ENCODE measurements around the gene AMMECR1.

The AMMECR1 gene

DNA sequence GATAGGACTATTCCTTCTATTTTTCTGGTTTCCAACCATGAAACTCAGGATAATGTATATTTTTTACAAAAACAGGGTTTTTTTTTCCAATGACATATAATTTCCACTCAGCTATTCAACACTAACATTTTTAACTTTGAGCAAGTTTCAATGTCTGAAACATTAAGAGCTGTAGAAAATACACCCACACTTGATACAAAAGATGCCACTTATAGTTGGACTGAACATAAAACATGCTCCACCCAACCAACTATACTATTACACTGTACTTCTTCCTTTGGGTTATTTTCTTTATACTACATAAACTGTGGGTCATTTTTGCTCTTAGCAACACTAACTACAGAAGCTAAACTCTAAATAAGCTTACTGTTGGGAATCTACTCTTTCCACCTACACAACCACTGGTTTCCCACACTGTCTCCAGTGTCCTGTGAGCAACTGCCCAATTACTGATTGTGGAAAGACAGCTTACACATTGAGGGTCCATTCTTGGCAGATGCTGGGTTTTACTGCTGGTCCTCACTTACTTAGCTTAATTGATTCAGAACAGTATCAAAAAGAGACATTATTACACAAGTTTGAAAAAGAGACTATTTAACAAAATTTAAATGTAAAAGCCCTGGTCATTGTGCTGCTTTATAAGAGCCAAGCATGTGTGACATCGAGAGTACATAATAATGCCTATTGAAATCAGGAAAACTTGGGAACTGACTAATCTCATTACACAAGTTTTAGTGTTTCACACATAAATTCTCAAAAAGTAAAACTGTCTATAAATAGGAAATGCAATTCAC, 6.3 kb downstream of the AMMECR1 start:
- H3K4me3 ChIP-seq (ENCODE audit: low read length): no peak overlapping the region
- TF ChIP-seq, protein P1, sequence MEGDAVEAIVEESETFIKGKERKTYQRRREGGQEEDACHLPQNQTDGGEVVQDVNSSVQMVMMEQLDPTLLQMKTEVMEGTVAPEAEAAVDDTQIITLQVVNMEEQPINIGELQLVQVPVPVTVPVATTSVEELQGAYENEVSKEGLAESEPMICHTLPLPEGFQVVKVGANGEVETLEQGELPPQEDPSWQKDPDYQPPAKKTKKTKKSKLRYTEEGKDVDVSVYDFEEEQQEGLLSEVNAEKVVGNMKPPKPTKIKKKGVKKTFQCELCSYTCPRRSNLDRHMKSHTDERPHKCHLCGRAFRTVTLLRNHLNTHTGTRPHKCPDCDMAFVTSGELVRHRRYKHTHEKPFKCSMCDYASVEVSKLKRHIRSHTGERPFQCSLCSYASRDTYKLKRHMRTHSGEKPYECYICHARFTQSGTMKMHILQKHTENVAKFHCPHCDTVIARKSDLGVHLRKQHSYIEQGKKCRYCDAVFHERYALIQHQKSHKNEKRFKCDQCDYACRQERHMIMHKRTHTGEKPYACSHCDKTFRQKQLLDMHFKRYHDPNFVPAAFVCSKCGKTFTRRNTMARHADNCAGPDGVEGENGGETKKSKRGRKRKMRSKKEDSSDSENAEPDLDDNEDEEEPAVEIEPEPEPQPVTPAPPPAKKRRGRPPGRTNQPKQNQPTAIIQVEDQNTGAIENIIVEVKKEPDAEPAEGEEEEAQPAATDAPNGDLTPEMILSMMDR (conservative IDR thresholded peaks at IDR 0.05; ENCODE audit: low read depth, low read length): no peak
- DNase-seq (ENCODE audit: low read depth): no peak

DNA sequence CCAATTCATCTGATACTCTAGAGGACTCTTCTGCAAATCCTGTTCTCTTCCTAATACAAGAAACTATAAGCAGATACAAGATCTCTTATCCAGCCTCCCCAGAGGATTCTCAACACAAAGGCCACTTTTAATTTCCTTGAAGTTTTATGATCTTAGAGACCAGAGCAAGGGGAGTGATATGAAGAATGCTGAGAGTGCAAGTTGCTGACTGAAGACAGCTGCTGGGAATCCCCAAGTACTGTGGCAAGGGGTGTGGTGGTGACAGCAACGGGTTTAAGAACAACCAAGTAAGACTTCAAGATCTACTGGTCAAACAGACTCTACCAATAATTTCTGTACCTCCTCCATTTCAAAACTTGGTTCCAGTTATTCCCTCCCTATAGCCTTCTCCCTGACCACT, 7.0 kb downstream of the AMMECR1 start:
- TF ChIP-seq, protein P1 (conservative IDR thresholded peaks at IDR 0.05; ENCODE audit: low read depth, low read length): no peak
- no peak for DNase-seq (ENCODE audit: low read depth)
- H3K4me3 ChIP-seq (ENCODE audit: low read length): no peak overlapping the region

DNA sequence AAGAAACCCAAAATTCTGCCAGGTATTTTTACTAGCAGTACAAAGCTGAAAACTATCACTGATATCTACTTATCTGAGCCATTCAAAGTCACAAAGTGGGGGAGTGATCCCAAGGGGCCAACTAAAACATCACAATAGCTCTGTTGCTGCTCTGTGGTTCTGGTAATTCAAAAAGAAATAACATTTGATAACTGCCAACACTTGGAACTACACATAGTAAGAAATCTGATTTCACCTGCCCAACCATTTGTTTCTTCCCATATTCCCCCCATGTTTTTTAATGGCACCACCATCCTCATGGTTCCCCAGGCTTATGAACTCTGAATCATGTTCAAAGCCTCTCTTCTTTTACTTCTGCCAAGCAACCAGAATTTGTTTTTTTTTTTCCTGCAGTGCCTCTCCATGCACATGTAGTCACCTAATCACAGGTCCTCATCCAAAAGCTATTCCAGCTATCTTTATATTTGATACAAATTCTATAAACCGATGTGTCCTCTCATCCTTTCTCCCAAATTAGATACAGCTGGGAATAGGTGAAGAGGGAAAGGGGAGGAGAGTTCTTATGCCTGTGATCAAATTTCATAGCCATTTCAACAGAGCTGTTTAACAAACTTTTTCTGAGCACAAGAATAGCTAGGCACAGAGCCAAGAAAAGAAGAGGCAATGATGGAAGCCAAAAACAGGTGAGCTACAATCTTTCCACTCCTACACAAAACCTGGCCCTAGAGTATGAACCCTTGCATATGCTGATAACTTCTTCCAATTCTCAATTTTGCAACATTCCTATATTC, 7.7 kb downstream of the AMMECR1 start:
- no peak for DNase-seq (ENCODE audit: low read depth)
- H3K4me3 ChIP-seq (ENCODE audit: low read length): no peak overlapping the region
- TF ChIP-seq, protein P1 (conservative IDR thresholded peaks at IDR 0.05; ENCODE audit: low read depth, low read length): no peak

DNA sequence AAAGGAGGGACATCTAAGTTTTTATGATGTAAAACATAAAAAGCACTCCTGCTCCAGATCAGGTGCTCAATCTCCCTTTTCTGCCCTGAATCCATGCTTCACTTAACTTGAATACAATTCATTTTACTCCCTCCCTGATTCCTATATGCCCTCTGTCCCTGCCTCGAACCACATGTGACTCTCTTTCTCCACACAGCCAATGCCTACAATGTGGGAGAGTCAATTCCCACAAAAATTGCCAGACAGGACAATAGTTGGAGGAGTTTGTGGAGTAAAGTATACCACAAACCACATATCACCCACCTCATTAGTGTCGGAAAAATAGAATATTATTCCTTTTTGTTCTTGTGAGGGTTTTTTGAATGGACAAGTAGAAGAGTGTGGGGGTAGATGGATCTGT, 9.7 kb downstream of the AMMECR1 start:
- no peak overlapping the region for H3K4me3 ChIP-seq (ENCODE audit: low read length)
- TF ChIP-seq, protein P1 (conservative IDR thresholded peaks at IDR 0.05; ENCODE audit: low read depth, low read length): no peak
- DNase-seq (ENCODE audit: low read depth): no peak

DNA sequence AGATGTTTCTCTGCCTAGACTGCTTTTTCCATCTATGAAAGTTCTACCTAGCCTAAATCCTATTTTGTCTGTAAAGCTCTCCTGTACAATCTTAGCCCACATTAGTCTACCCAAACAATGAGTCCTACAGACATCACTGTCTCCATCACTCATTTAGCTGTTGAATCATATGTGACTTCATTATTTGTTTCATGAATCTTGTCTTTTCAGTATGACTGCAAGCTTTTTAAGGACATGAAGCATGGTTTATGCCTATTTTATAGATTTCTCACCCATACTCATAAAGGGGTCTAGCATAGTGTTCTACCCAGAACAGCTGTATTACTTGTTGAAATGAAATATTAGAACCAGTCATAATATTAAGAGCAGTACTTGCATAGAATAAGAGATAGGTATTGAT, 13.0 kb downstream of the AMMECR1 start:
- TF ChIP-seq, protein P1 (conservative IDR thresholded peaks at IDR 0.05; ENCODE audit: low read depth, low read length): no peak
- DNase-seq (ENCODE audit: low read depth): no peak
- H3K4me3 ChIP-seq (ENCODE audit: low read length): no peak overlapping the region

DNA sequence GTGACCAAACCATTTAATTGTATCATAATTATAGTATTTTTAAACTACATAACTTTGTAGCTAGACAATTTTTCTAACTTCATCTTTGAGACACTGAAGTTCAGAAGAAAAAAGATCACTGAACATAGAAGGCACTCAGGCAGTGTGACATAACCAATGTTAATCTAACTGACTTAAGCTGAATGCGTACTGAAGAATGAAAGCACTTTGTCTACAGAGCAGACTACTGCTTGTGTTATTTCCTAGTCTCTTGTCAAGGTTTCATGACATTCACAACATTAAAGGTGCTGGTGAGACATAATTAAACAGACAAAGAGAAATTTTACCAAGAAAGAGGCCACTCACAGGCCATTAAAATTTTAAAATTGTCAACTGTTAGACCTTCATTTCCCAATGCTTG, 13.5 kb downstream of the AMMECR1 start:
- TF ChIP-seq, protein P1 (conservative IDR thresholded peaks at IDR 0.05; ENCODE audit: low read depth, low read length): no peak
- no peak for DNase-seq (ENCODE audit: low read depth)
- no peak overlapping the region for H3K4me3 ChIP-seq (ENCODE audit: low read length)

Data from retinal pigment epithelial cell (primary cell).